WTC11 (cell line): ENCODE measurements around the gene ARAP1. TPM values are rescaled to one million over a fixed set of nuclear protein-coding genes. Genes with fewer than 3 reads are reported as not detected.

Source experiments
- ATAC-seq: fragments of 200-7000 bp; cut with Tn5 transposase; 2 replicates; pipeline ENCODE4 v1.10.0; 2021; ENCODE audit warnings: mild to moderate bottlenecking, moderate library complexity
- CTCF ChIA-PET: fragments of 300-600 bp; sonication (Branson Sonifier 250); formaldehyde crosslinking; loops from one replicate; lab custom pipeline; 2021; ENCODE audit warnings: antibody characterized with exemption; lab: Charles Lee
- POLR2A ChIA-PET: fragments of 350-600 bp; sonication (Branson Sonifier 250); formaldehyde crosslinking; loops from one replicate; lab custom pipeline; 2021; ENCODE audit warnings: antibody characterized with exemption; lab: Charles Lee
- DNase-seq: peaks from one replicate; pipeline ENCODE4 v3.0.0; 2021; ENCODE audit warnings: low spot score
- H3K27ac Mint-ChIP-seq: 2 replicates; pipeline ENCODE4 v1.8.0; 2021; ENCODE audit warnings: mixed read lengths
- H3K27me3 Mint-ChIP-seq: 2 replicates; pipeline ENCODE4 v1.8.0; 2021; ENCODE audit warnings: low read depth, mild to moderate bottlenecking, moderate library complexity, mixed read lengths
- H3K36me3 Mint-ChIP-seq: 2 replicates; pipeline ENCODE4 v1.8.0; 2021; ENCODE audit warnings: mixed read lengths
- H3K4me1 Mint-ChIP-seq: 2 replicates; pipeline ENCODE4 v1.8.0; 2022; ENCODE audit warnings: mixed read lengths
- H3K4me3 Mint-ChIP-seq: 2 replicates; pipeline ENCODE4 v1.8.0; 2021; ENCODE audit warnings: mild to moderate bottlenecking, moderate library complexity, mixed read lengths
- H3K9me3 Mint-ChIP-seq: 2 replicates; pipeline ENCODE4 v1.8.0; 2021; ENCODE audit warnings: mixed read lengths
- E2F5 ChIP-seq: sonication (generic); formaldehyde crosslinking; IDR thresholded peaks from 2 replicates; pipeline ENCODE4 v1.8.1; 2022; ENCODE audit warnings: mild to moderate bottlenecking, moderate library complexity, missing genetic modification reagents
- ELF4 ChIP-seq: sonication (generic); formaldehyde crosslinking; IDR thresholded peaks from 2 replicates; pipeline ENCODE4 v1.8.1; 2022; ENCODE audit warnings: low read depth, mild to moderate bottlenecking, moderate library complexity, missing genetic modification reagents
- ESRRA ChIP-seq: sonication (generic); formaldehyde crosslinking; IDR thresholded peaks from 2 replicates; pipeline ENCODE4 v1.8.1; 2022; ENCODE audit warnings: mild to moderate bottlenecking, missing genetic modification reagents, borderline replicate concordance
- FOXK1 ChIP-seq: sonication (generic); formaldehyde crosslinking; IDR thresholded peaks from 2 replicates; pipeline ENCODE4 v1.8.0; 2022; ENCODE audit warnings: mild to moderate bottlenecking, moderate library complexity, missing genetic modification reagents
- FOXP1 ChIP-seq: sonication (generic); formaldehyde crosslinking; IDR thresholded peaks from 2 replicates; pipeline ENCODE4 v1.8.0; 2022; ENCODE audit warnings: missing genetic modification reagents, mild to moderate bottlenecking, moderate library complexity, borderline replicate concordance
- GABPB1 ChIP-seq: sonication (generic); formaldehyde crosslinking; IDR thresholded peaks from 2 replicates; pipeline ENCODE4 v1.8.1; 2023; ENCODE audit warnings: mild to moderate bottlenecking, missing genetic modification reagents
- IRF2 ChIP-seq: sonication (generic); formaldehyde crosslinking; IDR thresholded peaks from 2 replicates; pipeline ENCODE4 v1.8.0; 2022; ENCODE audit warnings: low read depth, missing genetic modification reagents, borderline replicate concordance
- JAZF1 ChIP-seq: fragments of 250-450 bp; sonication (Bioruptor Pico); IDR thresholded peaks from 2 replicates; pipeline ENCODE4 v1.9.0; 2021; ENCODE audit warnings: moderate library complexity, mild to moderate bottlenecking, inconsistent platforms
- KAT7 ChIP-seq: sonication (generic); formaldehyde crosslinking; IDR thresholded peaks from 2 replicates; pipeline ENCODE4 v1.8.1; 2023; ENCODE audit warnings: missing genetic modification reagents, mild to moderate bottlenecking, borderline replicate concordance
- MLX ChIP-seq: sonication (generic); formaldehyde crosslinking; IDR thresholded peaks from 2 replicates; pipeline ENCODE4 v1.8.1; 2023; ENCODE audit warnings: mild to moderate bottlenecking, missing genetic modification reagents, moderate library complexity
- MXD4 ChIP-seq: fragments of 250-450 bp; sonication (Bioruptor Pico); IDR thresholded peaks from 2 replicates; pipeline ENCODE4 v1.8.0; 2021; ENCODE audit warnings: mild to moderate bottlenecking, moderate library complexity, borderline replicate concordance
- NFATC4 ChIP-seq: fragments of 250-450 bp; sonication (Bioruptor Pico); IDR thresholded peaks from 2 replicates; pipeline ENCODE4 v1.9.0; 2021; ENCODE audit warnings: mild to moderate bottlenecking
- NR1H2 ChIP-seq: sonication (generic); formaldehyde crosslinking; IDR thresholded peaks from 2 replicates; pipeline ENCODE4 v1.9.0; 2021; ENCODE audit warnings: mild to moderate bottlenecking, moderate library complexity, missing genetic modification reagents
- NR2C2 ChIP-seq: sonication (generic); formaldehyde crosslinking; IDR thresholded peaks from 2 replicates; pipeline ENCODE4 v1.8.0; 2022; ENCODE audit warnings: mild to moderate bottlenecking, missing genetic modification reagents
- SP1 ChIP-seq: sonication (generic); formaldehyde crosslinking; conservative IDR thresholded peaks from 2 replicates; pipeline ENCODE4 v1.8.1; 2022; ENCODE audit warnings: missing genetic modification reagents
- TCF7 ChIP-seq: sonication (generic); formaldehyde crosslinking; IDR thresholded peaks from 2 replicates; pipeline ENCODE4 v1.8.0; 2022; ENCODE audit warnings: mild to moderate bottlenecking, low read depth, missing genetic modification reagents, moderate library complexity
- TEAD4 ChIP-seq: sonication (generic); formaldehyde crosslinking; IDR thresholded peaks from 2 replicates; pipeline ENCODE4 v1.8.0; 2022; ENCODE audit warnings: mild to moderate bottlenecking, missing genetic modification reagents
- TP53 ChIP-seq: sonication (generic); formaldehyde crosslinking; IDR thresholded peaks from 2 replicates; pipeline ENCODE4 v1.8.1; 2023; ENCODE audit warnings: mild to moderate bottlenecking, missing genetic modification reagents
- ZNF121 ChIP-seq: sonication (generic); formaldehyde crosslinking; IDR thresholded peaks from 2 replicates; pipeline ENCODE4 v1.8.0; 2023; ENCODE audit warnings: missing genetic modification reagents
- ZNF232 ChIP-seq: sonication (generic); formaldehyde crosslinking; IDR thresholded peaks from 2 replicates; pipeline ENCODE4 v1.8.0; 2022; ENCODE audit warnings: mild to moderate bottlenecking, missing genetic modification reagents
- ZSCAN18 ChIP-seq: fragments of 250-450 bp; sonication (Bioruptor Pico); IDR thresholded peaks from 2 replicates; pipeline ENCODE4 v2.1.2; 2022; ENCODE audit warnings: mild to moderate bottlenecking, moderate library complexity
- total RNA-seq: library from RNA; stranded (reverse); gene quantifications from 3 replicates; pipeline ENCODE4 v1.2.3, GENCODE V29; 2021
- TF ChIP-seq, protein P1 (sequence below): fragments of 250-450 bp; sonication (Bioruptor Pico); IDR thresholded peaks from 2 replicates; pipeline ENCODE4 v1.9.0; 2021; ENCODE audit warnings: mild to moderate bottlenecking

The ARAP1 gene
- total RNA-seq, 1 experiment from 2014 or later, result 98.8 TPM

DNA sequence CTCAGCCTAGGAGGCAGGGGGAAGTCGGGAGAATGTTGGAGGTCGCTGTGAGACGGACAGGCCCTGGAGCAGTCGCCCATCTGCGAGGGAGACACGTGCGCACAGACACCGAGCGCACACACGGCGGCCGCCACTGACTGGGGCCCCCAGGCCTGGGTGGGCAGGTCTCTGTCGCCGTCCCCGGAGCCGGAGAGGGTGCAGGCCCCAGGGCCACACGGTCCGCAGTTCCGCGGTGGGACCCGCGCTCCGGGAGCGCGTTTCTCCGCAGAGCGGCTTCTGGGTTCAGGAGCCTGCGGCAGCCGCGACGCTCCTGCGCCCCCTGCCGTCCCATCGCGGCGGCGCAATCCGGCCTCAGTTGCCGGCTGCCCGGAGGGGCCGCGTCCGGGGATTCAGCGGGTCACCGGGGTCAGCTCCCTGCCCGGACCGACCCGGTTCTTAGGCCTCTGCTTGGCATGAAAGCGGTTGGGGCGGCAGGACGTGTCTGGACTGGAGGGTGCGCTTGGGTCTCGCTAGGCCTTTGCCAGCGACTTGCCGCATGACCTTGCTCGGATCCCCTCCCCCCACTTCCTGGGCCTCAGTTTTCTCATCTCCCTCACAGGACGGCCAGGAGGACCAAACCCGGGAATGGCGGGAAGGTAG lies 109.2 kb downstream of the ARAP1 start (continued):
- 0 out of 2 replicates have a peak, but pooled peaks have one; percentile 43 for TF ChIP-seq E2F5 (CRISPR knock-in tag)
- TF ChIP-seq TEAD4 (CRISPR knock-in tag), result no peak
- TF ChIP-seq NR2C2 (CRISPR knock-in tag), result no peak
- TF ChIP-seq IRF2 (CRISPR knock-in tag), result no peak
- TF ChIP-seq, protein P1, sequence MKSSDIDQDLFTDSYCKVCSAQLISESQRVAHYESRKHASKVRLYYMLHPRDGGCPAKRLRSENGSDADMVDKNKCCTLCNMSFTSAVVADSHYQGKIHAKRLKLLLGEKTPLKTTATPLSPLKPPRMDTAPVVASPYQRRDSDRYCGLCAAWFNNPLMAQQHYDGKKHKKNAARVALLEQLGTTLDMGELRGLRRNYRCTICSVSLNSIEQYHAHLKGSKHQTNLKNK (CRISPR knock-in tag), result no peak
- no peak for TF ChIP-seq ZNF232 (CRISPR knock-in tag)
- TF ChIP-seq JAZF1 (CRISPR knock-in tag), result no peak
- TF ChIP-seq NR1H2 (CRISPR knock-in tag), result no peak
- TF ChIP-seq ZSCAN18 (CRISPR knock-in tag), result no peak
- TF ChIP-seq ELF4 (CRISPR knock-in tag), result no peak
- TF ChIP-seq MXD4 (CRISPR knock-in tag), result no peak
- no peak for TF ChIP-seq MLX (CRISPR knock-in tag)
- TF ChIP-seq ZNF121 (CRISPR knock-in tag), result no peak
- no peak for TF ChIP-seq NFATC4
- no peak for TF ChIP-seq ESRRA (CRISPR knock-in tag)
- TF ChIP-seq KAT7, result peak; percentile 20; the same call in 1 of the 2 replicates
- peak; percentile 35 for TF ChIP-seq SP1 (CRISPR knock-in tag)

DNA sequence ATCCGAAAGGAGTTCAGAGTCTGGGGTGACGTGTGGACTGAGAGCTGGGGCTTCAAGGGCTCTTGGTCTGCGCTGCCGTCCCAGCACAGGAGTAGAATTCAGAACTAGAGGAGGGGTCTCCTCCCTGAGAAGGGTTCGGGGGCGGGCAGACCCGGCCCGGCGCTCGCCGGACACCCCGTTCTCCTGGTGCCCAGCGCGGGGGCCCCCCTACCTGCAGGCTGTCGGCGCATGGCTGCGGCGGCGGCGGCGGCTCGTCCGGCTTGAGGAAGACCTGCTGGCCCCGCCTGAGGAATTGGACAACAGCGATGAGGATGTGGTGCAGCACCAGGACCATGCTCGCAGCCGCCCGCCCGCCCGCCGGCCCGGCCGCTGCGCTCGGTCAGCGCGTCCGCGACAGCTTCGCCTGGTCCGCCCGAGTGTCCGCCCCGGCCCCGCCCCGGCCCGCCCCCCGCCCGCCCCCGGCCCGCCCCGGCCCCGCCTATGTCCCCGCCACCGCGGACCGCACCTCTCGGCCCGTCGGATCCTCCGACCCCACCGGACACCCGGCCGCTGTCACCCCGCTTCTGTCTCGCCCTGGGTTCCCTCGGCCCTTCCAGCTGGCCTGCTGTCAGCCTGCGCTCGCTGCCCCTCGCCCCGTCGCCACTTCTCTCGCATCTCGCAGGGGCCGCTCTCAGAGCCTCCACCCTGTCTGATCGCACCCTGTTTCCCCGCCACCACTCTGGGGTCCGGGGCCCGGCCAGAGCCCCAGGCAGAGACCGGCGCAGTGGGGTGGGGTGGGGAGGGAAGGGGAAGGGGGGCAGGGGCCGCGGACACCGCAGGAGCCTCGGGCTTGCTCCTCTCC lies 109.9 kb downstream of the ARAP1 start:
- H3K36me3 Mint-ChIP-seq, result no peaks in the 10 kb centered on the region
- TF ChIP-seq FOXK1 (CRISPR knock-in tag) (no peak), TP53 (CRISPR knock-in tag) (no peak), GABPB1 (CRISPR knock-in tag) (no peak), TCF7 (CRISPR knock-in tag) (no peak), FOXP1 (CRISPR knock-in tag) (no peak), NR2C2 (CRISPR knock-in tag) (no peak)
- H3K4me1 Mint-ChIP-seq, result peaks cover 6% of the 10 kb centered on the region
- peak; percentile 29 for ATAC-seq
- peaks cover 29% of the 10 kb centered on the region for H3K27me3 Mint-ChIP-seq
- no peak overlapping the region for H3K27ac Mint-ChIP-seq
- peak; percentile 37 for DNase-seq
- ChIA-PET CTCF (interaction anchor here (0.7 to 7.5 kb wide), 24 partner anchors 9 to 414 kb away, joined by 3 to 124 read pairs (median 6); partner anchors contain the start of gene PDE2A), POLR2A (interaction anchor here (1.0 kb wide), 1 partner anchor 34 kb away, joined by 3 read pairs; no protein-coding TSS in a partner anchor)
- H3K9me3 Mint-ChIP-seq, result no peaks in the 10 kb centered on the region
- H3K4me3 Mint-ChIP-seq, result peak overlapping the region; percentile 59
